Astrocyte (in vitro differentiated cells and primary cell): ENCODE data around the gene CYTH4. TPM values are rescaled to one million over a fixed set of nuclear protein-coding genes. Genes with fewer than 3 reads are reported as not detected.

Experiments
- DNase-seq: peaks from one replicate; pipeline ENCODE4 v3.0.0-alpha.2; 2010; ENCODE audit warnings: low read depth
- FAIRE-seq: peaks from 2 replicates; lab custom pipeline; 2011; peaks lifted over from hg19 to GRCh38; lab: Jason Lieb, UNC
- H2AFZ ChIP-seq: 2 replicates; pipeline ENCODE4 v1.6.0; 2012; ENCODE audit warnings: low read depth, low read length, inconsistent platforms
- H3K27ac ChIP-seq: 2 replicates; pipeline ENCODE4 v1.5.1; 2011; ENCODE audit warnings: low read depth, low read length, inconsistent platforms
- H3K27me3 ChIP-seq: 2 replicates; pipeline ENCODE4 v1.6.0; 2011; ENCODE audit warnings: low read length, inconsistent platforms; ENCODE audit not compliant: insufficient read depth
- H3K36me3 ChIP-seq: 2 replicates; pipeline ENCODE4 v1.5.1; 2011; ENCODE audit warnings: low read length, inconsistent platforms; ENCODE audit not compliant: insufficient read depth
- H3K4me1 ChIP-seq: 2 replicates; pipeline ENCODE4 v1.5.1; 2011; ENCODE audit warnings: low read length, inconsistent platforms; ENCODE audit not compliant: insufficient read depth
- H3K4me2 ChIP-seq: 2 replicates; pipeline ENCODE4 v1.6.0; 2012; ENCODE audit warnings: low read length, inconsistent platforms
- H3K4me3 ChIP-seq: 2 replicates; pipeline ENCODE4 v1.5.1; 2011; ENCODE audit warnings: low read depth, mild to moderate bottlenecking, low read length, inconsistent platforms; ENCODE audit not compliant: insufficient read depth
- H3K79me2 ChIP-seq: 2 replicates; pipeline ENCODE4 v1.6.0; 2012; ENCODE audit warnings: mild to moderate bottlenecking, low read length, inconsistent platforms; ENCODE audit not compliant: insufficient read depth
- H3K9ac ChIP-seq: 2 replicates; pipeline ENCODE4 v1.6.0; 2012; ENCODE audit warnings: mild to moderate bottlenecking, low read length, inconsistent platforms
- H3K9me3 ChIP-seq: 2 replicates; pipeline ENCODE4 v1.5.1; 2012; ENCODE audit warnings: low read depth, mild to moderate bottlenecking, low read length, inconsistent platforms; ENCODE audit not compliant: insufficient read depth
- H4K20me1 ChIP-seq: 2 replicates; pipeline ENCODE4 v1.6.0; 2012; ENCODE audit warnings: low read length, inconsistent platforms; ENCODE audit not compliant: insufficient read depth
- H3K27ac Mint-ChIP-seq: one replicate; pipeline ENCODE4 v1.8.0; 2021; ENCODE audit warnings: mild to moderate bottlenecking, mixed read lengths; ENCODE audit not compliant: unreplicated experiment
- H3K27me3 Mint-ChIP-seq: one replicate; pipeline ENCODE4 v1.8.0; 2021; ENCODE audit warnings: low read depth, mixed read lengths; ENCODE audit not compliant: unreplicated experiment
- H3K36me3 Mint-ChIP-seq: one replicate; pipeline ENCODE4 v1.8.0; 2021; ENCODE audit warnings: low read depth, mixed read lengths; ENCODE audit not compliant: unreplicated experiment
- H3K4me1 Mint-ChIP-seq: one replicate; pipeline ENCODE4 v1.8.0; 2021; ENCODE audit warnings: low read depth, mixed read lengths; ENCODE audit not compliant: unreplicated experiment
- H3K4me3 Mint-ChIP-seq: one replicate; pipeline ENCODE4 v1.8.0; 2021; ENCODE audit warnings: mild to moderate bottlenecking, moderate library complexity, mixed read lengths; ENCODE audit not compliant: unreplicated experiment
- H3K9me3 Mint-ChIP-seq: one replicate; pipeline ENCODE4 v1.8.0; 2021; ENCODE audit warnings: mild to moderate bottlenecking, mixed read lengths; ENCODE audit not compliant: unreplicated experiment
- CTCF ChIP-seq: IDR thresholded peaks from 2 replicates; pipeline ENCODE4 v1.5.1; 2011; ENCODE audit warnings: low read depth, mild to moderate bottlenecking, inconsistent platforms, low read length, moderate library complexity; ENCODE audit not compliant: insufficient read depth
- EZH2 ChIP-seq: IDR thresholded peaks from 2 replicates; pipeline ENCODE4 v1.6.1; 2012; ENCODE audit warnings: mild to moderate bottlenecking, low read length, inconsistent platforms; ENCODE audit not compliant: insufficient read depth
- total RNA-seq: library from RNA; stranded (reverse); gene quantifications from 2 replicates; pipeline ENCODE4 v1.2.1, GENCODE V29; 2021

Gene CYTH4
- total RNA-seq, 1 donor from 2014 or later, result not detected

- Histone ChIP-seq H3K36me3 (no peaks in the 10 kb centered on the region), H2AFZ (no peak overlapping the region), H3K27me3 (peaks cover 10% of the 10 kb centered on the region), H3K9ac (no peak overlapping the region), H3K27ac (no peak overlapping the region), H3K4me1 (peaks cover 48% of the 10 kb centered on the region), H3K9me3 (no peaks in the 10 kb centered on the region), H3K4me2 (peak overlapping the region; percentile 34), H3K4me3 (no peak overlapping the region), H4K20me1 (no peaks in the 10 kb centered on the region), H3K79me2 (no peaks in the 10 kb centered on the region)
- no peak for FAIRE-seq
- Mint-ChIP-seq H3K27ac (no peak overlapping the region), H3K36me3 (peaks cover 2% of the 10 kb centered on the region), H3K4me3 (no peak overlapping the region), H3K4me1 (peaks cover 4% of the 10 kb centered on the region), H3K9me3 (no peaks in the 10 kb centered on the region), H3K27me3 (peaks cover 57% of the 10 kb centered on the region)
- DNase-seq, result peak; percentile 66
- TF ChIP-seq EZH2, result no peak
- TF ChIP-seq CTCF, result no peak
Observed at GRCh38 chr22:37331034-37331428, 48.7 kb downstream of the CYTH4 start.

GRCh38 chr22:37331856-37332536, 49.7 kb downstream of the CYTH4 start:
- H4K20me1 ChIP-seq, result no peaks in the 10 kb centered on the region
- Mint-ChIP-seq H3K36me3 (no peaks in the 10 kb centered on the region), H3K27me3 (peaks cover 53% of the 10 kb centered on the region), H3K9me3 (no peaks in the 10 kb centered on the region), H3K4me1 (peaks cover 7% of the 10 kb centered on the region), H3K27ac (no peak overlapping the region), H3K4me3 (no peak overlapping the region)
- H3K27me3 ChIP-seq, result peaks cover 10% of the 10 kb centered on the region
- FAIRE-seq, result no peak
- H3K9me3 ChIP-seq, result no peaks in the 10 kb centered on the region
- no peak for TF ChIP-seq CTCF
- TF ChIP-seq EZH2, result no peak
- peaks cover 54% of the 10 kb centered on the region for H3K4me1 ChIP-seq
- H3K4me2 ChIP-seq, result no peak overlapping the region
- no peak overlapping the region for H3K27ac ChIP-seq
- no peak overlapping the region for H3K9ac ChIP-seq
- H2AFZ ChIP-seq, result no peak overlapping the region
- H3K79me2 ChIP-seq, result no peaks in the 10 kb centered on the region
- H3K36me3 ChIP-seq, result no peaks in the 10 kb centered on the region
- DNase-seq, result no peak
- no peak overlapping the region for H3K4me3 ChIP-seq

GRCh38 chr22:37333724-37334460, 51.6 kb downstream of the CYTH4 start:
- H3K36me3 ChIP-seq, result no peaks in the 10 kb centered on the region
- H3K9me3 ChIP-seq, result no peaks in the 10 kb centered on the region
- no peaks in the 10 kb centered on the region for H3K9me3 Mint-ChIP-seq
- H4K20me1 ChIP-seq, result no peaks in the 10 kb centered on the region
- DNase-seq (no peak), FAIRE-seq (no peak)
- no peak for TF ChIP-seq EZH2
- TF ChIP-seq CTCF, result no peak
- peaks cover 54% of the 10 kb centered on the region for H3K4me1 ChIP-seq
- no peak overlapping the region for H3K27ac ChIP-seq
- H3K4me2 ChIP-seq, result peak overlapping the region; percentile 75
- no peak overlapping the region for H3K4me3 Mint-ChIP-seq
- no peak overlapping the region for H3K9ac ChIP-seq
- H3K79me2 ChIP-seq, result no peaks in the 10 kb centered on the region
- peak overlapping the region; percentile 10 for H2AFZ ChIP-seq
- no peaks in the 10 kb centered on the region for H3K36me3 Mint-ChIP-seq
- peaks cover 10% of the 10 kb centered on the region for H3K4me1 Mint-ChIP-seq
- peaks cover 51% of the 10 kb centered on the region for H3K27me3 Mint-ChIP-seq
- peaks cover 10% of the 10 kb centered on the region for H3K27me3 ChIP-seq
- H3K4me3 ChIP-seq, result peak overlapping the region; percentile 17
- H3K27ac Mint-ChIP-seq, result peak overlapping the region; percentile 75
